ENCODE results near the gene OTX2.

The OTX2 gene

DNA sequence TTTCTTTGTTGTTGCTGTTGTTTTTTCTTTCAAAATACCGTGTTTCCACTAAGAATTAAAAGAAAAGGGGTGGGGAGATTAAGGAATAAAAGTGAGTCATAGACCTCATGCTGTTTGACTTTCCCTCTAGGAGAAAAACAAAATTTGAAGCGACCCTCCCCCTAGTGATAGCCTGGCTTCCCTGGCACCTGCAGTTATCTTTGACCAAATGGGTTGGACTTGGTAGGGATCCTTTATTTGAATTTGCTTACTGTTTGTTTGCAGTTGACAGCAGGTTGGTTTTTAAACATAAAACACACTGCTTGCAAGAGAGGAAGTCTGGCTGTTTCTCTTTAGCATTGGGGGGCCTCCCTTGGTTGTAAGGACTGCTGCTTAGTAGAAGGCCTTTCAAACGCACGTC lies 14.0 kb downstream of the OTX2 start:
- no peak for DNase-seq (ENCODE audit: low spot score)

DNA sequence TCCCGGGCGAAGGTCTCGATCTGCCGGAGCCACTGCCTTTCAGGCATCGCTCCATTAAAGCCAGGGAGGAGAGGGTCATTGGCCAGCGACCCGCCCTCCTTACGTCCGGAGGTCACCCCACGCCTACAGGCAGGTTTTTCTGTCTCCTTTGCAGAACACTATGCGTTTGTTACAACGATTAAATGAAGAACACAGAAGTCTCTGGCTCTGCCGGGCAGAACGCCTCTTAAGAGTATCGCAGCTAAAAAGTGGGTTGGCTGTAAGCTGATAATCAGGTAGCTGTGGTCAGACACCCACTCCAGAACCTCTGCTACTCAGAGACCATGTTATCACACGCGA lies 15.0 kb downstream of the OTX2 start:
- no peak for DNase-seq (ENCODE audit: low spot score)

DNA sequence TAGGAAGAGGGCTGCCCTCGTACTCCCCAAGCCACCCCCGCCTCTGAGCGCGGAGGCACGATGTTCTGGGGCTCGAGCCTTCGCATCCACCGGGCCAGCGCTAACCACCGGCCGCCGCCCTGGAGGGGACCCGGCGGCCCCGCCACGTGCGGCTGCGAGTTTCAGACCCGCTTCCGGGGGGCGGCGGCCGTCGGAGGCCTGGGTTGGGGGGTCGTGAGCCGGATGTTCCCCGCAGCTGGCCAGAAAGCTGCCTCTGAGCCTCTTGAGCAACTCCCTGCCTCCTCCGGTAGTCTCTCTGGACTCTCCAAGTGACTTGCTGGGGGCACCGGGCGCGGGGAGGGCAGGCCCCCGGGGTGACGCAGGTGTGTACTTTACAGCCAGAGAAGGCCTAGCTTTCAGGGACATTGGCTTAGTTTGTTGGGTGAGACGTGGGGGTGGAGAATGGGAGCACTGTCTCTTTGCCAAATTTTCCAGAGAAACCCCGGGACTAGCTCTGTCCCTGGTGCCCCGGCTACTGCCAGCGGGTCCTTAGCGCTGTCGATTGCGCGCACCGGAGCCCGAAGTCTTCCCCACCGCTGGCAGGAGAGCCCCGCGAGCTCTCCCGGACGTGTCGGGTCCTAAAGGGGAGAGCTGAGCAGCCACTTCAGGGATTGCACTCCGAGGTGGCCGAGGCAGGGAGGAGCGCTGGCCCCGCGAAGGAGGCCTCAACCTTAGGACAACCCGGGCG lies 15.6 kb downstream of the OTX2 start:
- no peak for DNase-seq (ENCODE audit: low spot score)

DNA sequence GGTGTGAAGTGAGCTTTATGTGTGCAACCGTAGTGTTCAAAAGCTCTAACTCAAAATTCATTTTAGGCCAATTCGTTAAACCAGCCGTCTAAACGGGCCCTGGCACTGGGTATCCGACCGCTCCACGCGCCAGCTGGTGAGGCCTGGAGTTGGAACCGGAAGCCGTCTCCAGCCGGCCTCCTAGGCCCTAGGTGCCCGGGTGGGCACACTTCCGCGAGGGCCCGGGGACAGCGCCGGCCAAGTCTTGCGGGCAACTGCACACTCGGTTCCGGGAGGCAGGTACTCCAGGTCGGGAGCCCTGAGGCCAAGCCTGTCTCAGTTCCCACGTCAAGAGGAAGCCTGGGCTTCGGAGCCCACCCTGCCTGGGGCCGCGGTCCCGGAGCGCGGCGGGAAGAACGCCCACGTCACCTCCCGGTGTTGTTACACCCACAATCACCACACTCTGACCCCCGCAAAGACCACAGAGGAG lies 16.2 kb downstream of the OTX2 start:
- DNase-seq (ENCODE audit: low spot score) = no peak

DNA sequence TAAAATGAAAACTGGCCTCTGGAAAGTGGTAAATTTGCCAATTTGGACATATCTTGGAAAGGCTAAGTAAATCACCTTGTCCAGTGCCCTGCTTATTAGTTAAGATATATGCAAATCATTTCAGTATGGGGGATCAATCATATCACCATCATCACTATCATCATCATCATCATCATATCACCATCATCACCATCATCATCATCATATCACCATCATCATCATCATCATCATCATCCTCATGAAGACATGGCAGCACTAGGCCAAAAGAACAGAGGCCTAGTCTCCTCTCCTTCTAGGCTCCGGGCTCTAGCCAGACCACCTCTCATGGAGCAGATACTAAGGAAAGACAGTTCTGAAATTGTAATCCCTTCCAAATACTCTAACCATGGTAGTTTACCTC lies 20.3 kb downstream of the OTX2 start:
- no peak for DNase-seq (ENCODE audit: low spot score)

DNA sequence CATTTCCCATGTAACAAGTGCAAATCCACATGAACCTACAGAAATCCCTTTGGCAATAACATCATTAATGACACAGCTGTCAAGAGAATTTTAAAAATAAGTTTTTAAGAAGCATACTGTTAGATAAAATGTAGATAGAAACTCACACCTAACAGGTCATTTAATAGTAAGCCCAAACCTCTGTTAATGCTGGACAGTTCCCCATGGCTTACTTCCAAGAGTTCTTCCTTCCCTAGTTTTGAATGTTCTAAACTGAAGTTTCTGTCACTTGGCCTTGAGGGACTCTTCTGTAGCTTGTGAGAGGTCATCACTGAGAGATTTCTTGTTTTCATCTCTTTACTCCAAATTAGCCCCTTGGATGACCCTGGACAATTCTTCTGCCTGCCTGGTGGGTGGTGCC lies 22.7 kb downstream of the OTX2 start:
- DNase-seq (ENCODE audit: low spot score) = no peak

DNA sequence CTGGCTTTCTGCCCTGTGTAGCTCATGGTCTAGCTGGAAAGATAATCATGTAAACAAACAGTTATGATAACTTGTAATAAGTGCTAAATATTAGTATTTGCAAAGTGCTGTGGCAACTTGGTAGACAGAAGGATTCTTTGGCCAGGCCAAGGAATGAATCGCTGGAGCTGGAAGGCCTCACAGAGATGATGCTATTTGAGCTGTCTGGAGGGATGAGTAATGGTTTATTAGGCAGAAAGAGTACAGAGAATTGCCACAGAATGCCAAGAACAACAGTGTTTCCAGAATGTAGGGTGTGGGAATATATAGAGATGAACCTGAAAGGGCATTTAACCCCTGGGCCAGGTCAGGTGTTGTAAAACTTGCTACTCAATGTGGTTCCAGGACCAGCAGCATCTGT lies 27.6 kb downstream of the OTX2 start:
- DNase-seq (ENCODE audit: low spot score) = no peak

DNA sequence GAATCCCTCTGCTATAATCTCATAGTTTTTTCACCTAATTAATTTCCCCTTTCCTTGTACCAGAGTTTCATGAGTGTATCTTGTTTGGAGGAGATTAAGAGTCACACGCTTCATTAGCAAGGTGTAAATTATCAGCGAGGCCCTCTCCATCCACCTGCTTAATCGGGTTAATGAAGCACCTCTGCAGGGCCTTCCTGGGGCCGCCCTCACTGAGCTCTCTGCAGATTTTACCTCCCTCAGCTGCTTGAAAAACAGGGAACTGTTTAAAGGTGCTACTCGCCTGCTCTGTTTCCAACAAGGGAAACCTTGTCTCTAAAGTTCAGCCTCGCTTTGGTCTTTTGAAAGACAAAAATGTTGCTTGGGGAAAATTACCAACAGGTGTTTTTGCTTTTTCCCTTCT lies 35.8 kb downstream of the OTX2 start:
- no peak for DNase-seq (ENCODE audit: low spot score)

DNA sequence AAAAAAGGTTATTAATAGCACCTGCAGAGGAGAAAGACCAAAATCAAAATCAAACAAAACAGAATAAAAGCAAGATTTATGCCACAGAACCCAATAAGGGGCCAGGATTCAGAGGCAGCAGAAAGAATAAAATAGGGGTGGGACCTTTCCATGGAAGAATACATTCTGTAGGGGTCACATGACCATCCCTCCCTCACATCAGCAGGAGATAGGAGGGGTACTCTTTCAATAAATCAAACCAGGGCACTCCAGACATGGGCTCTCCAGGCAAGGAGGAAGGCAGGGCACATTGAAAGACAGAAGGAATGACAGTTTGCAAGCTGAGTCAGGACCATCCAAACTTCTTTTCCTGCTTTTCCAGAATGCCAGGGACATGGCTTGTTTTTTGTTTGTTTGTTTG lies 39.8 kb downstream of the OTX2 start:
- DNase-seq (ENCODE audit: low spot score) = no peak

DNA sequence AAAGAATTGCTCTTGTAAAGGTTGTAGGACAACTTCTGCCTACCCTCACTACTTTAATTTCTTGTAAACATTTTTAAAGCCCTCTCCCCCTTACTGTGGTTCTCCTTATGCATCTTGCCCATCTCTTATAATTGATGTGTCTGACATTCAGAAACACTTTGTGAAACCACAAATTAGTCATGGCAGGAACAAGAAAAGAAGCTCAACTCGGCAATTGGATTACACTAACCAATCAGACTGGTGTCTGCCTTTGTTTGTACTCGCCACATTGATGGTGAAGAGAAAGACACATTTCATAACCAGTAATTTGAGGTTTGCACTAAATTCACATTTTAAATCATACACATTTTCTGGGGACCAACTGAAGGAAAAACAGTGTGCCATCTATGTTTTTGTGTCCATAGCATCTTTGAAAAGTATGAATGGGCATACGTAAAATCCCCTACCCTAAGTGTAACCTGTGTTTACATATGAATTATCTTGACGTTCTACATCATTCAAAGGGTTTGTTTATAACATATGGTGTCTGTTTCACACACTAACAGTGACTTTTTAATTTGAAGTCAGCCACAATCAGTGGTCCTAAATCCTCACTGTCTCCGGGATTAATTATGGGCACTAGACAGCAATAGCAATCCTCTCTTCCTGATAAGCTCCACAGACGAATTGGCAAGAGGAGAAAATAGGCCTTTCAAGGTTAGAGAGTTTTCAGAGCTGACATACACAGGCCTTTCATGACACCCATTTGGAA lies 49.9 kb downstream of the OTX2 start:
- DNase-seq (ENCODE audit: low spot score) = no peak

DNA sequence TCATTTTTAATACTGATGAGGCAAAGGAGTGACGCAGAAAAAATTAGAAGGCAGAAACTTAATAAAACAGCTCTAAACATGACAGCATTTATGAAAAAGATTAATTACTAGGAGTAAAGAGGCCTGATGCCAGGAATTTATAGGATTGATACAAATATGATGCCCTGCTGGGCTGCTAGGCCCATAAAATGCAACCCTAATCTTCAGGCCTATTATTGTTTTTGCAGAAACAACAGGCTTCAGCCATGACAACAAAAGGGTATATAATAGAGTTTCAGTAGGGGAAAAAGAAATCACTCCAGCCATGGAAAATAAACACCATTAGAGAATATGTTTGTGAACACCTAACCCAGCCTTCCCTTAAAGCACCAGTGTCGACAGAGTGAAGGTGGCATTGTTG lies 50.6 kb downstream of the OTX2 start:
- no peak for DNase-seq (ENCODE audit: low spot score)

DNA sequence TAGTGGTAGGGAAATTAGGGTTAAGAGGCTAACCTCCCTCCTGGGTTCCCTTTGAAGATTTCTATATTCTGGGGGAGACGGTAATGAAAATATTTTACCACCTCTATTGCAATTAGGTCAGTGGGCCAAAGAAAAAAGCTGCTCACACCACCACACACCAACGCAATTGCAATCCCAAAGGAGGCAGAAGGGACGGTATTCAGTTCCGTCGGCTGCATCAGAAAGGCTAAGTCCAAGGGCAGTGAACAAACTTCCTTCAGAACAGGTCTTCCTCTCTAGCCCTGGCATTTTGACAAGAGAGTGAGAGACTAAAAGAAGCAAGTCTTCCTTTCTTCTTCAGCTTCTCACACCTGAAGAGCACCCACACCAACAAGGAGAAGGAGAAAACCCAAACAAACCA lies 51.2 kb downstream of the OTX2 start:
- DNase-seq (ENCODE audit: low spot score) = no peak

DNA sequence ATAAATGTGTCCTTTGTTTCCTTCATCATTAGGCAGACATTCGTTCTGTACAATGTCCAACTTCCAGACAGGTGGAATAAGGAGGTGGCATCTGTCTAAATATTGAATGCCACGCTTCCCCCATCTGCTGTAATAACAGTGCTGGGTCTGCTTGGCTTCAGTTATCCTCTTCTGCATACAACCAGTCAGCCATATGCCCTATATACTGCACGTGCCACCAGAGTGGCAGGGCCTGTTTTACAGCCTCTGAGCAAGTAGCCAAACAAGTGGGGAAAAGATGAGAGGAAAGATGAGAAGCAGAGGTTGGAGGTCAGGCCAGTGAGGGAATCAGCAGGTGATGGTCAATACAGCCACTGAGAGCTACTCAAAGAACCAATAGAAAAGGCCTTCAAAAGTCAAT lies 55.4 kb downstream of the OTX2 start:
- DNase-seq (ENCODE audit: low spot score) = no peak

DNA sequence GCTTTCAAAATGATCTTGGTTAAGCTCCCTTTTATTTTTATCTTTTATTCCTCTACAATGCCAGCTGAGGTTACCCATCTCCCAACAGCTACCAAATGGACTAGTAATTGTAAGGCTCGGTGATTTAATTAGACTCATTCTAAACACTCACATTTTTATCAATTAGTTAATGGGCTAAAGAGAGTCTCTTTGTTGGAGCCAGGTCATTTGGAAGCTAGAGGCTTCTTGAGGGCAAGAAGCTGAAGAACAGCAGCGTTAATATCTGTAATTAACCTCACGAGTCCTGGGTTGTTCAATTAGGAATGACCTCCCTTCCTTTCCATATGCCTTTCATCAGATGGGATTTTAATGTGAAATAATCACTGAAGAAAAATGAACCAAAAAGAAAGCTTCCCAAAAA lies 56.9 kb downstream of the OTX2 start:
- DNase-seq (ENCODE audit: low spot score) = no peak

DNA sequence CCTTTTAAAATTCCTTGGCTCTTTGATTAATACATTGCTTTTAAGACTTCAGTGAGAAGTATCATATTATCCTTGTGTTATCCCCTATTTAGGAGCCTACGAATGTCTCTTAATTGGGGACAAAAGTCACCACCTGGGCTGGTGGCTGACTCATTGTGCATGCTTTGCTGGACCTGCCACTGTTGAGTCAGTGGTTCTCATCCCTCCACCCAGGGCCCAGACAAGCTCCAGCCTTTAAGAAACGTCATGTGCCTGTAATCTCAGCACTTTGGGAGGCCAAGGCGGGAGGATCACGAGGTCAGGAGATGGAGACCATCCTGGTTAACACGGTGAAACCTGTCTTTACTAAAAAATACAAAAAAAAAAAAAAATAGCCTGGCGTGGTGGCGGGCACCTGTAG lies 57.9 kb downstream of the OTX2 start:
- no peak for DNase-seq (ENCODE audit: low spot score)

DNA sequence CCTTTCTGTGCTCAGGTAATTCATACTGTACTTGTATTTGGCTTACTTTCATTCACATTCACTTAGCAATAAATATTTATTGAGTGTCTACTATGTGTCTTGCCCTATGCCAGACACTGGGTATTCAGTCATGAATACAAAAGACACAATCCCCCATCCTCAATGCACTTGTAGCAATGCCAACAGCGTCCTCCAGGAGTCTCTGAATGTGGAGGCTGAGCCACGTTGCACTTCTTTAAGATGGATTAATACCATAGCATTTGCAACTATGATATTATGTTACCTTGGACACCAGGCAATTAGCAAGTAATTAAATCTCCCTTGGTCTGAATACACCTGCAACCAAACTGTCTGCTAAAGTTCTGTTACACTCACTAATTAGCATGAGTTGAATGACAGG lies 58.8 kb downstream of the OTX2 start:
- no peak for DNase-seq (ENCODE audit: low spot score)
